K562 (cell line): ENCODE data around the gene DHRS13. TPM values are rescaled to one million over a fixed set of nuclear protein-coding genes. Genes with fewer than 3 reads are reported as not detected.

ENCODE experiments used
- DMBX1 ChIP-seq: fragments of 250-450 bp; sonication (Bioruptor Pico); IDR thresholded peaks from 2 replicates; pipeline ENCODE4 v1.8.0; 2022; ENCODE audit warnings: inconsistent platforms, mild to moderate bottlenecking, moderate library complexity, borderline replicate concordance
- FUS ChIP-seq: fragments of 200-400 bp; formaldehyde crosslinking; optimal IDR thresholded peaks from 2 replicates; pipeline ENCODE3; 2017; ENCODE audit warnings: low read depth, low read length
- HDAC6 ChIP-seq: IDR thresholded peaks from 2 replicates; pipeline ENCODE4 v1.6.1; 2012; ENCODE audit warnings: low read depth, mild to moderate bottlenecking, control low read depth, inconsistent platforms, low read length, moderate library complexity
- NCOA1 ChIP-seq: fragments of 450-650 bp; IDR thresholded peaks from 2 replicates; pipeline ENCODE4 v1.6.1; 2016; ENCODE audit warnings: low read depth
- NR4A1 ChIP-seq, 2 experiments: fragments of 250-450 bp in 1 of 2; fragments of 450-650 bp in 1 of 2; sonication (Bioruptor Pico) in 1 of 2; IDR thresholded peaks; 2 replicates each; pipeline versions ENCODE4 v1.4.0 to v1.6.1; 2016 to 2020; ENCODE audit warnings: mild to moderate bottlenecking in 2 of 2, missing compliant biosample characterization in 1 of 2, missing genetic modification characterization in 1 of 2, moderate library complexity in 1 of 2
- PBX2 ChIP-seq, 2 experiments: IDR thresholded peaks in 1 of 2; conservative IDR thresholded peaks in 1 of 2; 2 replicates each; pipeline ENCODE4 v1.6.1; 2016; ENCODE audit warnings: low read depth in 2 of 2, mild to moderate bottlenecking in 1 of 2, missing compliant biosample characterization in 1 of 2, missing genetic modification characterization in 1 of 2, moderate library complexity in 1 of 2
- RBM34 ChIP-seq: fragments of 200-400 bp; formaldehyde crosslinking; IDR thresholded peaks from 2 replicates; pipeline ENCODE4 v1.6.1; 2018; ENCODE audit warnings: low read length, borderline replicate concordance; ENCODE audit not compliant: insufficient read depth
- RERE ChIP-seq: sonication (generic); formaldehyde crosslinking; IDR thresholded peaks from 2 replicates; pipeline ENCODE4 v1.8.0; 2023; ENCODE audit warnings: missing genetic modification reagents, mild to moderate bottlenecking, borderline replicate concordance
- TAF15 ChIP-seq: fragments of 200-400 bp; formaldehyde crosslinking; IDR thresholded peaks from 2 replicates; pipeline ENCODE4 v1.6.1; 2017; ENCODE audit warnings: mild to moderate bottlenecking, low read depth, low read length, moderate library complexity
- TBL1XR1 ChIP-seq, 2 experiments: IDR thresholded peaks; 2 replicates each; pipeline ENCODE4 v1.6.1; 2012; ENCODE audit warnings: improper control_type of control experiment in 2 of 2, low read length in 2 of 2, mild to moderate bottlenecking in 1 of 2
- ZNF280A ChIP-seq: fragments of 450-650 bp; IDR thresholded peaks from 2 replicates; pipeline ENCODE4 v1.6.1; 2018; ENCODE audit warnings: mild to moderate bottlenecking, low read depth; ENCODE audit not compliant: partially characterized antibody
- ZNF512 ChIP-seq: IDR thresholded peaks from 2 replicates; pipeline ENCODE4 v1.6.1; 2016; ENCODE audit warnings: missing genetic modification characterization, missing compliant biosample characterization
- ZNF79 ChIP-seq: fragments of 250-450 bp; sonication (Bioruptor Pico); IDR thresholded peaks from 2 replicates; pipeline ENCODE4 v1.4.0; 2020; ENCODE audit warnings: low read depth, mild to moderate bottlenecking, moderate library complexity
- polyA plus RNA-seq, 8 experiments: library from polyadenylated mRNA; depleted of rRNA in 4 of 8; stranded (reverse) in 5 of 8; unstranded in 3 of 8; fragments of >200 nt; fragmentation: Nextera tagmentation in 2 of 8; fragmentation: Illumina TruSeq in 1 of 8; extraction: Ambion mirVana in 2 of 8; extraction: Trizol in 1 of 8; gene quantifications; 2 replicates each; pipeline versions ENCODE4 v1.2.1 to v1.2.3, GENCODE V29; 2011 to 2014; ENCODE audit warnings: inconsistent platforms in 1 of 8, missing spikeins in 1 of 8
- total RNA-seq, 7 experiments: library from RNA; depleted of rRNA in 6 of 7; stranded (reverse); fragments of >200 nt in 6 of 7; fragmentation: Illumina TruSeq in 2 of 7; extraction: Trizol in 2 of 7; gene quantifications; 2 replicates each; pipeline versions ENCODE4 v1.2.1 to v1.2.3, GENCODE V29; 2011 to 2021; ENCODE audit warnings: low replicate concordance in 1 of 7

The DHRS13 gene
- total and polyA plus RNA-seq, 9 of the 15 experiments (the other 6 are each of a cell fraction or from before 2014, with no cell fraction given) = 0.32 to 52.3 (median 34.3) TPM; not detected in 1

GRCh38 chr17:28896884-28897768 is 5.8 kb downstream of the DHRS13 start, which contains the start of gene FLOT2 (continued):
- TF ChIP-seq NR4A1 (CRISPR knock-in tag; IDR thresholded peaks at IDR 0.05) = no peak
- TF ChIP-seq NR4A1 (tag; IDR thresholded peaks at IDR 0.05) = 0 out of 2 replicates have a peak, but pooled peaks have one; percentile 46
- TF ChIP-seq RBM34 = no peak
- TF ChIP-seq TAF15 = no peak
- TF ChIP-seq ZNF79 (CRISPR knock-in tag) = no peak
- TF ChIP-seq RERE = no peak; the same call in 1 of the 2 replicates
- no peak; the same call in 1 of the 2 replicates for TF ChIP-seq NCOA1
- no peak for TF ChIP-seq TBL1XR1 (IDR thresholded peaks at IDR 0.05; ENCODE audit: low read length in 2 of 2)
- TF ChIP-seq DMBX1 = no peak
- no peak for TF ChIP-seq ZNF512 (tag)
- TF ChIP-seq FUS = peak; percentile 84
- no peak for TF ChIP-seq ZNF280A
- no peak for TF ChIP-seq HDAC6
- 0 out of 2 replicates have a peak, but pooled peaks have one; percentile 2 for TF ChIP-seq PBX2 (CRISPR knock-in tag; IDR thresholded peaks at IDR 0.05; ENCODE audit: low read depth)
- TF ChIP-seq PBX2 (tag; conservative IDR thresholded peaks at IDR 0.05; ENCODE audit: low read depth) = no peak
